ENCODE data around the gene TIMM44.

- TF ChIP-seq, protein P1, sequence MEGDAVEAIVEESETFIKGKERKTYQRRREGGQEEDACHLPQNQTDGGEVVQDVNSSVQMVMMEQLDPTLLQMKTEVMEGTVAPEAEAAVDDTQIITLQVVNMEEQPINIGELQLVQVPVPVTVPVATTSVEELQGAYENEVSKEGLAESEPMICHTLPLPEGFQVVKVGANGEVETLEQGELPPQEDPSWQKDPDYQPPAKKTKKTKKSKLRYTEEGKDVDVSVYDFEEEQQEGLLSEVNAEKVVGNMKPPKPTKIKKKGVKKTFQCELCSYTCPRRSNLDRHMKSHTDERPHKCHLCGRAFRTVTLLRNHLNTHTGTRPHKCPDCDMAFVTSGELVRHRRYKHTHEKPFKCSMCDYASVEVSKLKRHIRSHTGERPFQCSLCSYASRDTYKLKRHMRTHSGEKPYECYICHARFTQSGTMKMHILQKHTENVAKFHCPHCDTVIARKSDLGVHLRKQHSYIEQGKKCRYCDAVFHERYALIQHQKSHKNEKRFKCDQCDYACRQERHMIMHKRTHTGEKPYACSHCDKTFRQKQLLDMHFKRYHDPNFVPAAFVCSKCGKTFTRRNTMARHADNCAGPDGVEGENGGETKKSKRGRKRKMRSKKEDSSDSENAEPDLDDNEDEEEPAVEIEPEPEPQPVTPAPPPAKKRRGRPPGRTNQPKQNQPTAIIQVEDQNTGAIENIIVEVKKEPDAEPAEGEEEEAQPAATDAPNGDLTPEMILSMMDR (IDR thresholded peaks at IDR 0.05), result no peak
- TF ChIP-seq EP300 (IDR thresholded peaks at IDR 0.05) (no peak), POLR2A (IDR thresholded peaks at IDR 0.05) (no peak)
Measured at GRCh38 chr19:7927605-7928333, 15.7 kb downstream of the TIMM44 start.

Data from gastroesophageal sphincter (tissue), 3 donors.